Stimulated activated naive CD8-positive, alpha-beta T cell treated with anti-CD3 and anti-CD28 coated beads, Interleukin-15, amount 100 ng/mL, for 72 hours (primary cell): ENCODE measurements around the gene ARHGAP6.

Experiments
- ATAC-seq: fragments of 150-1000 bp; cut with Tn5 transposase; 2 replicates; pipeline ENCODE4 v1.10.0; 2021; ENCODE audit warnings: mild to moderate bottlenecking, moderate library complexity
- DNase-seq, 2 donors: peaks; one replicate each; pipeline ENCODE4 v3.0.0; 2021 to 2022
- H3K27ac Mint-ChIP-seq, 2 donors: one replicate each; pipeline ENCODE4 v1.8.0; 2022; ENCODE audit warnings: mild to moderate bottlenecking in 2 of 2, mixed read lengths in 2 of 2, moderate library complexity in 2 of 2
- H3K27me3 Mint-ChIP-seq: one replicate; pipeline ENCODE4 v1.8.0; 2022; ENCODE audit warnings: mixed read lengths
- H3K4me1 Mint-ChIP-seq: one replicate; pipeline ENCODE4 v1.8.0; 2022; ENCODE audit warnings: mild to moderate bottlenecking, mixed read lengths
- H3K4me3 Mint-ChIP-seq, 2 donors: one replicate each; pipeline ENCODE4 v1.8.0; 2022; ENCODE audit warnings: mild to moderate bottlenecking in 2 of 2, mixed read lengths in 2 of 2, moderate library complexity in 1 of 2
- H3K9me3 Mint-ChIP-seq, 2 donors: one replicate each; pipeline ENCODE4 v1.8.0; 2022; ENCODE audit warnings: mixed read lengths in 2 of 2

Gene ARHGAP6

GRCh38 chrX:11346121-11346682, 319.5 kb downstream of the ARHGAP6 start:
- ATAC-seq (no peak), DNase-seq (no peak)
- H3K4me1 Mint-ChIP-seq = no peaks in the 10 kb centered on the region
- H3K4me3 Mint-ChIP-seq = no peak overlapping the region
- H3K27ac Mint-ChIP-seq = peak overlapping the region in 1 of 2 donors; percentile 51
- H3K27me3 Mint-ChIP-seq = no peaks in the 10 kb centered on the region
- no peaks in the 10 kb centered on the region for H3K9me3 Mint-ChIP-seq

- Mint-ChIP-seq H3K27ac (no peak overlapping the region), H3K4me1 (no peaks in the 10 kb centered on the region), H3K27me3 (no peaks in the 10 kb centered on the region), H3K9me3 (no peaks in the 10 kb centered on the region), H3K4me3 (no peak overlapping the region)
- ATAC-seq (no peak), DNase-seq (no peak)
These were observed 323.0 kb downstream of the ARHGAP6 start for GRCh38 chrX:11342673-11343072.

GRCh38 chrX:11341274-11342201, 324.2 kb downstream of the ARHGAP6 start:
- H3K4me3 Mint-ChIP-seq = no peak overlapping the region
- H3K9me3 Mint-ChIP-seq = no peaks in the 10 kb centered on the region
- H3K27me3 Mint-ChIP-seq = no peaks in the 10 kb centered on the region
- DNase-seq (no peak), ATAC-seq (no peak)
- no peak overlapping the region for H3K27ac Mint-ChIP-seq
- no peaks in the 10 kb centered on the region for H3K4me1 Mint-ChIP-seq

GRCh38 chrX:11337292-11338009, 328.3 kb downstream of the ARHGAP6 start:
- no peak for DNase-seq
- ATAC-seq = no peak
- H3K4me3 Mint-ChIP-seq = no peak overlapping the region
- no peaks in the 10 kb centered on the region for H3K27me3 Mint-ChIP-seq
- H3K4me1 Mint-ChIP-seq = no peaks in the 10 kb centered on the region
- H3K9me3 Mint-ChIP-seq = no peaks in the 10 kb centered on the region
- H3K27ac Mint-ChIP-seq = no peak overlapping the region

- Mint-ChIP-seq H3K27ac (no peak overlapping the region), H3K4me1 (no peaks in the 10 kb centered on the region), H3K9me3 (no peaks in the 10 kb centered on the region), H3K4me3 (no peak overlapping the region), H3K27me3 (no peaks in the 10 kb centered on the region)
- ATAC-seq = no peak
- no peak for DNase-seq
These were observed 329.5 kb downstream of the ARHGAP6 start for GRCh38 chrX:11336201-11336600.

- Mint-ChIP-seq H3K4me1 (no peaks in the 10 kb centered on the region), H3K27ac (no peak overlapping the region), H3K9me3 (no peaks in the 10 kb centered on the region), H3K4me3 (no peak overlapping the region), H3K27me3 (no peaks in the 10 kb centered on the region)
- ATAC-seq (no peak), DNase-seq (no peak)
These were observed 331.6 kb downstream of the ARHGAP6 start for GRCh38 chrX:11334165-11334564.

GRCh38 chrX:11331788-11332187, 333.9 kb downstream of the ARHGAP6 start:
- Mint-ChIP-seq H3K4me1 (no peaks in the 10 kb centered on the region), H3K27ac (no peak overlapping the region), H3K27me3 (no peaks in the 10 kb centered on the region), H3K4me3 (no peak overlapping the region), H3K9me3 (no peaks in the 10 kb centered on the region)
- ATAC-seq (no peak), DNase-seq (no peak)

GRCh38 chrX:11329021-11329420, 336.7 kb downstream of the ARHGAP6 start:
- Mint-ChIP-seq H3K27me3 (no peaks in the 10 kb centered on the region), H3K9me3 (no peaks in the 10 kb centered on the region), H3K4me1 (no peaks in the 10 kb centered on the region), H3K27ac (no peak overlapping the region), H3K4me3 (no peak overlapping the region)
- ATAC-seq = no peak
- DNase-seq = no peak

GRCh38 chrX:11328134-11328533, 337.6 kb downstream of the ARHGAP6 start:
- Mint-ChIP-seq H3K9me3 (no peaks in the 10 kb centered on the region), H3K4me3 (no peak overlapping the region), H3K4me1 (no peaks in the 10 kb centered on the region), H3K27me3 (no peaks in the 10 kb centered on the region), H3K27ac (no peak overlapping the region)
- DNase-seq = no peak
- no peak for ATAC-seq

GRCh38 chrX:11321986-11322385, 343.7 kb downstream of the ARHGAP6 start:
- Mint-ChIP-seq H3K27ac (no peak overlapping the region), H3K4me3 (no peak overlapping the region), H3K27me3 (no peaks in the 10 kb centered on the region), H3K9me3 (no peaks in the 10 kb centered on the region), H3K4me1 (no peaks in the 10 kb centered on the region)
- ATAC-seq (no peak), DNase-seq (no peak)

GRCh38 chrX:11319806-11320520, 345.8 kb downstream of the ARHGAP6 start:
- H3K4me1 Mint-ChIP-seq = no peaks in the 10 kb centered on the region
- no peak overlapping the region for H3K4me3 Mint-ChIP-seq
- ATAC-seq (no peak), DNase-seq (no peak)
- H3K27ac Mint-ChIP-seq = no peak overlapping the region
- no peaks in the 10 kb centered on the region for H3K9me3 Mint-ChIP-seq
- no peaks in the 10 kb centered on the region for H3K27me3 Mint-ChIP-seq

GRCh38 chrX:11311706-11312105, 354.0 kb downstream of the ARHGAP6 start:
- ATAC-seq (no peak), DNase-seq (no peak)
- no peaks in the 10 kb centered on the region for H3K4me1 Mint-ChIP-seq
- peaks cover 0 to 4% of the 10 kb centered on the region in 2 donors for H3K9me3 Mint-ChIP-seq
- H3K27me3 Mint-ChIP-seq = no peaks in the 10 kb centered on the region
- no peak overlapping the region for H3K4me3 Mint-ChIP-seq
- H3K27ac Mint-ChIP-seq = no peak overlapping the region

- DNase-seq = no peak
- H3K4me1 Mint-ChIP-seq = no peaks in the 10 kb centered on the region
- no peak overlapping the region for H3K4me3 Mint-ChIP-seq
- H3K9me3 Mint-ChIP-seq = peaks cover 0 to 4% of the 10 kb centered on the region in 2 donors
- no peaks in the 10 kb centered on the region for H3K27me3 Mint-ChIP-seq
- no peak for ATAC-seq
- H3K27ac Mint-ChIP-seq = no peak overlapping the region
These were observed 356.5 kb downstream of the ARHGAP6 start for GRCh38 chrX:11309220-11309619.

GRCh38 chrX:11305641-11306040, 360.1 kb downstream of the ARHGAP6 start:
- H3K27ac Mint-ChIP-seq = no peak overlapping the region
- H3K4me3 Mint-ChIP-seq = no peak overlapping the region
- H3K9me3 Mint-ChIP-seq = no peaks in the 10 kb centered on the region
- ATAC-seq (no peak), DNase-seq (no peak)
- no peaks in the 10 kb centered on the region for H3K4me1 Mint-ChIP-seq
- H3K27me3 Mint-ChIP-seq = no peaks in the 10 kb centered on the region

GRCh38 chrX:11304829-11305228, 360.9 kb downstream of the ARHGAP6 start:
- no peaks in the 10 kb centered on the region for H3K27me3 Mint-ChIP-seq

More at GRCh38 chrX:11304829-11305228, 360.9 kb downstream of the ARHGAP6 start:
- ATAC-seq (no peak), DNase-seq (no peak)
- no peak overlapping the region for H3K4me3 Mint-ChIP-seq
- H3K4me1 Mint-ChIP-seq = no peaks in the 10 kb centered on the region
- no peak overlapping the region for H3K27ac Mint-ChIP-seq
- no peaks in the 10 kb centered on the region for H3K9me3 Mint-ChIP-seq
